Inferior parietal cortex (tissue), 1 donor: Measurements from ENCODE around the gene MALAT1.

ENCODE experiments used
- DNase-seq: peaks from one replicate; pipeline ENCODE4 v3.0.0-alpha.2; 2016; ENCODE audit errors: extremely low spot score

Gene MALAT1

GRCh38 chr11:65538915-65539743, 40.3 kb downstream of the MALAT1 start:
- DNase-seq = no peak

GRCh38 chr11:65539744-65540289, 41.0 kb downstream of the MALAT1 start:
- DNase-seq = no peak

GRCh38 chr11:65540290-65541092, 41.6 kb downstream of the MALAT1 start:
- peak; percentile 88 for DNase-seq

- DNase-seq = no peak
These were observed 42.5 kb downstream of the MALAT1 start for GRCh38 chr11:65541093-65541982.

- DNase-seq = no peak
These were observed 44.0 kb downstream of the MALAT1 start for GRCh38 chr11:65542738-65543390.

- DNase-seq = no peak
These were observed 47.0 kb downstream of the MALAT1 start for GRCh38 chr11:65545853-65546216.

GRCh38 chr11:65546217-65546958, 47.5 kb downstream of the MALAT1 start:
- DNase-seq = no peak

GRCh38 chr11:65547446-65548125, 48.7 kb downstream of the MALAT1 start:
- no peak for DNase-seq

GRCh38 chr11:65548395-65548794, 49.5 kb downstream of the MALAT1 start:
- DNase-seq = no peak

- no peak for DNase-seq
These were observed 50.3 kb downstream of the MALAT1 start for GRCh38 chr11:65549096-65549495.

GRCh38 chr11:65551572-65552387, 52.9 kb downstream of the MALAT1 start:
- no peak for DNase-seq

- no peak for DNase-seq
These were observed 53.6 kb downstream of the MALAT1 start for GRCh38 chr11:65552388-65552951.

- no peak for DNase-seq
These were observed 54.6 kb downstream of the MALAT1 start for GRCh38 chr11:65553301-65554001.

- no peak for DNase-seq
These were observed 55.4 kb downstream of the MALAT1 start for GRCh38 chr11:65554057-65554818.

- no peak for DNase-seq
These were observed 56.1 kb downstream of the MALAT1 start for GRCh38 chr11:65554842-65555430.

- DNase-seq = no peak
These were observed 56.9 kb downstream of the MALAT1 start for GRCh38 chr11:65555693-65556231.
